Fibroblast of the conjunctiva (primary cell): ENCODE results near the gene LMO4.

Source experiments
- DNase-seq: peaks from one replicate; pipeline ENCODE4 v3.0.0-alpha.2; 2010; ENCODE audit warnings: low read depth

Gene LMO4

GRCh38 chr1:87358219-87358618 is 29.5 kb downstream of the LMO4 start:
- no peak for DNase-seq

GRCh38 chr1:87359586-87359985 is 30.9 kb downstream of the LMO4 start:
- DNase-seq, result no peak

- DNase-seq, result no peak
Observed at GRCh38 chr1:87362063-87362833, 33.6 kb downstream of the LMO4 start.

DNA sequence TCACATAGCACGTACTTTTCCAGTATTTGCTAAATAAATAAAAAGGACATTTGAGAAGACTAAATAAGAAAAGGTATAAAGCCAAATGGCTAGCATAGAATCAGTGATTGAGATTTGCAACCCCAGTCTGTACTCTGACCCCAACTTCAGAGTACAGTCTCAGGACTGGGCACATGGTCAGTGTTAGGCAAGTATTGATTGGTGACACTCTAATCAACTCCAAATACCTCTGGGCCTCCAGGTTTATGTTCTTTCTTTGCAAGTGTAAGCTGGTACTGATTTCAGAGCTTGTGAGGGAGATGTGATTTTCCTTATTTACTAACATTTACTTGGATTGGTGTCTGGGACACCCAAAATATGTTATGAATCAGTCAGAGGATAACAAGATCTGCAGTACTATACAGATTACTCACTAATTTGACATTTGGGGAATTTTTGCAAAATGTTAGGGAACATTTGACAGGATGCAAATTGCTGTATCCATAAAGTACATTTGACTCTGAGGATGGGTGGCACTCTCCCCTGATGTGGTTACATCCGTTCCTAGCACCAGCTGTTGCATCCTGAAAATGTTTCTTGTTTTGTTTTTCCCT is 34.2 kb downstream of the LMO4 start:
- no peak for DNase-seq

- DNase-seq, result no peak
Observed at GRCh38 chr1:87367549-87367948, 38.9 kb downstream of the LMO4 start.

DNA sequence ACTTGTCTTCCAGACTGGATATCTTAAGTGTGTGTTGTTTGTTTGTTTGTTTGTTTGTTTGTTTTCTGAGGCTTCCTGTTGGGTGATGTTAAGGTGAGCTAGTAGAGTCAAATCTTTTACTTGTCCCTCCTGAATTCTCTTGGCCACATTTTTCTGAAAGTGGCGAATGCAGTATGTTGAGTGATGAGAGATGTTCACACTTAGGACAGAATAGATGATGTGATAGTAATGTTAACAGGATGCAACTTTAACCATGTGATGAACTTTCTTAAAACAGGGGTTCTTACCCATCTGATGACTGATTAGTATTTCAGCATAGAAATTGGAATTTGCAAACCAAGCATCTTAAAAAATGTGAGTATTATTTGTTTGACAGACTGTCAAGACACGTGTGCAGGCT is 40.2 kb downstream of the LMO4 start:
- DNase-seq, result no peak

GRCh38 chr1:87369736-87370478 is 41.2 kb downstream of the LMO4 start:
- DNase-seq, result no peak

GRCh38 chr1:87370544-87370943 is 41.9 kb downstream of the LMO4 start:
- no peak for DNase-seq

- DNase-seq, result no peak
Observed at GRCh38 chr1:87379306-87379705, 50.6 kb downstream of the LMO4 start.

DNA sequence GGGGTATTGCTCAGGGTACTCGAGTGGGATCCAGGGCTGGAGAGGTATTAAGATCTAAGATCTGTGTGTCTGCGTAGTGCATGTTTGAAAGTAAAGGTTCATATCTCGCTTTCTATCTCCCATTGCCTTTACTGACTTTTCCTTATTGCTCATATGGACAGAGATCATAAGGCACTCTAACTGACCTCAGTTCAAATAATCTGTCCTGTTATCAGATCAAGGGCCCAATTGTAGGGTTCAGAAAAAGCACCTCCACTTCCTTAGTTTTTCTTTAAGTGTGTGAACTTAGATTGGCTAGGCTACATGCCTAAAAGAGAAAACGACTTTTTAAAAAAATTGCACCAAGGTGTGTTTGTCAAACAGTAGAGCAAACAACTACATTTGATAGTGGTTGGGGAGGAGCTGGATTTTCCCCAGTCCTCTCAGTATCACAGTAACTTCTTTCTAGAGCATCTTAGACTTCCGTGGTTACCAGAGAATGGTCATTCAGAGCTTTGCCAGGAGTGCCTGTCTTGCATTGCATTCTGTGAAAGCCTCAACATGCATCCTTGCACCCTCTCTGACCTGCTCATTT is 57.6 kb downstream of the LMO4 start:
- DNase-seq, result no peak

DNA sequence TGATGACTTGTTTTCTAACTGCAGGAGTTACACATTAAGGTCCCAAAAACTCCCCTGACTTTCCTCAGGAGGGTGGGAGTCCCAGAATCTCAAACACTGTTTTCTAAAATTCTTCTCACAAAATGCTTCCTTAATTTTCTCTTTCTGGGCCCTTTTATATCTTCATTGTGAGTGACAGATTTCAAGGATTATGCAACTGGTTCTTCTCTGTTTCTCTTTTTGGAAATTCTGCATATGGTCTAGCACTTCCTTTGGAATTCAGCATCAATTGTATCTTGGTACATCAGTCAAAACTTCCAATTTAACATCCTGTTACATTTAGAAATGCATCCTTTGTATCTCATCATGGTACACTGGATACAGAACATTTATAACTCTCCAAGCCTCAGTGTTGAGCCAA is 59.7 kb downstream of the LMO4 start:
- DNase-seq, result no peak

- DNase-seq, result no peak
Observed at GRCh38 chr1:87389011-87389410, 60.3 kb downstream of the LMO4 start.

- no peak for DNase-seq
Observed at GRCh38 chr1:87389546-87389945, 60.9 kb downstream of the LMO4 start.

DNA sequence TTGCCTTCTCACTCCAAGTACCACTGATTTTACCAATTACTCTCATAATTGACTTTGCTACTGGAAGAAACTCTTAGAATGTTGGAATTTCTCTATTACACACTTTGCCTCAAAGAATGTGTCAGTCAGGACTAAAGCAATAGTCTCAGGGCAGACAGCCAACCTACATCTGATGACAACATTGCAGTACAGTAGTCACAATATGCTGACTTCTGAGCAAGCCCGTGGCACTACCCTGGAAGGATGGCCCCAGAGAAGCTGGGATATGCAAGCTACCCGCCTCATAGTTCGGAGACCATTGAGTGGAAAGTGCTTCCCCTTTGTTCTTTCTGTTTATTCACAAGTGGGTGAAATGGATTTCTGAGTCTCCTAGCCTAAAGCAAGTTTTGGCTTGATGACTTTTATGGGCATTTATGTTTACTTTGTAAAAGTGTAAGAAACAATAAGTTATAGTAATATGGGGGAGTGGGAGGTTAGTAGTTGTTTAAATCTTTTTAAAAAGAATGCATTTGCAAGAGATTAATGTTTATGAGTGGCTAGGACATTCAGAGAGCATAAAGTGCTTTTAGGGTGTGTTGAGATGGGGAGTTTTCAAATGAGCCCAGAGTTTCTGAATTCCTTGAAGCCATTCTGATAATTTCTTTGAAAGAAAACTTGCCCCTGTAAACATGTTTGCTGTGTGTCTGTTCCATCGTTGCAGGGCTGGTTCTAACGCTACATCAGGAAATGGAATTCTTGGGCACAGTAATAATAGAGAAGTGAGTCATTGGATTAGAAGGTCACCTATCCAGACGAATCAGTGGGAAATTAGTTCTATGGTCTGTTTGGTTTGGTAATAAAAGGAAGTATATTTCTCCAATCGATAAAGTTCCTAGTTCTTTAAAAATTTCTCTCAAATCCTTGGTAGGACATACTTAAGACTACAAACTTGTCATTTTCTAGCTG is 63.8 kb downstream of the LMO4 start:
- DNase-seq, result no peak

DNA sequence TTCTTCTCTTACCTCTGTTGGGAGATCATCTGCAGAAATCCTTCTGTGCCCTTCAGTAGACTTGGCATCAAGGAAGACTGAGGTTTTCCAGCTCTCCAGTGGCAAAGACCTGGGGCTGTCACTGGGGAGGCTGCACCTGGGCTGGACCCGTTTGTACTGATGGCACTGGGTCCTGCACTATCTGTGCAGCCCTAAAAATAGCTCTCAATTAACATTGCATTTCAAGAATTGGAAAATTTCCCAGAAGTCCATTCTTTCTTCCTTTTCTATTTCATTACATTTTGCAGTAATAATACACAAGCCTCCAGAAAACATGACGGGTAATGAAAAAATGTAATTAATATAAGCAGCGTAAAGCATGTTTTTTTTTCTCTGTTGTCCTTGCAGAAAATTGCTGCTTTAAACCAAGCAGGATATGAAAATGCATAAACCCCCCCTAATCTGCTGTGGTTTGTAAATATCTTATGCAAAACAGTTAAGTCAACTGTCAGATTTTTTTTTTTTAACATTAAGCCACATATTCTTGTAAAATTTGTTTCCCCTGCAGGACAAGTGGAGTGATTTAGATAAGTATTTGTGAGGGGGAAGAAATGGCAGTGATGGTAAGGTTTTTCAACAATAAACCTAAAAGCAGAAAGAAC is 64.9 kb downstream of the LMO4 start:
- DNase-seq, result no peak

- no peak for DNase-seq
Observed at GRCh38 chr1:87394513-87394912, 65.8 kb downstream of the LMO4 start.

DNA sequence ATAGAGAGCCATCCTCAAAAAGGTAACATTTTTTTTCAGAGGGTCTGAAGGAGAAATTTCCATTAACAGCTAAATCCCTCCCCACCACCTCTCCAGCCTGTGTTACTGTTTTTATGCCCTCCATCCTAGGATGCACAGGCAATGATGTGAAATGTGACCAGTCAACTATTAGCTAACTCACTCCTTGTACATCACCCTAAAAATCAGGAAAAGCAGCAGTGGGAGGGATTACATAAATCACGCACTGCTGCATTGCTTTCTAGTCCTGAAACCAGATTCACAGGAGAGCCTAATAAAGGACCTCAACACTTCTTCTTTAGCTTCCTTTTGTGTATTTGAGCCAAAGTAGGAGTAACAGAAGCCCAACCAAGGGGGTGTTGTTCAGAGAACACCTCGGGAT is 66.3 kb downstream of the LMO4 start:
- no peak for DNase-seq
